ENCODE data around the gene GSDME. TPM values are rescaled to one million over a fixed set of nuclear protein-coding genes. Genes with fewer than 3 reads are reported as not detected.
"Not testable (repeated sequence)": the region's sequence is repeated elsewhere in the genome, so short reads cannot be mapped to it uniquely, and the experiment has no call there.

GSDME gene
- total and polyA plus RNA-seq, 7 experiments from 2014 or later, result 0.41 to 5.0 (median 0.80) TPM; not detected in 1

- H3K27me3 ChIP-seq (ENCODE audit: control insufficient read depth in 2 of 2, insufficient read depth in 2 of 2, low read length in 2 of 2), result no peaks in the 10 kb centered on the region
- H3K27me3 Mint-ChIP-seq, result no peaks in the 10 kb centered on the region
- H3K4me1 ChIP-seq (ENCODE audit: control insufficient read depth in 2 of 2, insufficient read depth in 2 of 2, low read length in 2 of 2), result no peaks in the 10 kb centered on the region
- POLR2A ChIA-PET, result no interaction called here
- H3K36me3 Mint-ChIP-seq, result peaks cover 14 to 60% (median 47%) of the 10 kb centered on the region in 5 donors
- peaks cover 0 to 12% (median 10%) of the 10 kb centered on the region in 3 experiments for H3K36me3 ChIP-seq (ENCODE audit: control insufficient read depth in 2 of 3, insufficient read depth in 3 of 3, low read length in 3 of 3)
- ATAC-seq, result no peak
- H3K27ac ChIP-seq (ENCODE audit: low read depth, low read length), result no peak overlapping the region
- CTCF ChIA-PET, result interaction anchor here (1.0 kb wide), 1 partner anchor 14 kb away, joined by 3 read pairs; no protein-coding TSS in a partner anchor
- H3K9me3 Mint-ChIP-seq, result peaks cover 0 to 7% (median 0%) of the 10 kb centered on the region in 11 donors
- peaks cover 10 to 28% (median 18%) of the 10 kb centered on the region in 7 donors for H3K4me1 Mint-ChIP-seq
- no peak overlapping the region for H3K4me3 ChIP-seq (ENCODE audit: low read length)
- no peaks in the 10 kb centered on the region for H3K9me3 ChIP-seq (ENCODE audit: control insufficient read depth in 2 of 3, low read length in 3 of 3)
- no peak for DNase-seq
- H3K4me3 Mint-ChIP-seq, result no peak overlapping the region
- H3K27ac Mint-ChIP-seq, result no peak overlapping the region
- intact Hi-C loops (cut with micrococcal nuclease), result no loop called here
These were observed 41.0 kb upstream of the GSDME start for GRCh38 chr7:24798261-24798660.

GRCh38 chr7:24797270-24797669 is 40.0 kb upstream of the GSDME start:
- CTCF ChIA-PET, result no interaction called here

GRCh38 chr7:24795407-24795767 is 38.1 kb upstream of the GSDME start:
- intact Hi-C loops (cut with micrococcal nuclease), result no loop called here
- ChIA-PET CTCF (no interaction called here), POLR2A (no interaction called here)
- Histone ChIP-seq H3K4me1 (ENCODE audit: control insufficient read depth in 2 of 2, insufficient read depth in 2 of 2, low read length in 2 of 2) (no peaks in the 10 kb centered on the region), H3K27ac (ENCODE audit: low read depth, low read length) (no peak overlapping the region), H3K27me3 (ENCODE audit: control insufficient read depth in 2 of 2, insufficient read depth in 2 of 2, low read length in 2 of 2) (no peaks in the 10 kb centered on the region), H3K9me3 (ENCODE audit: control insufficient read depth in 2 of 3, low read length in 3 of 3) (no peaks in the 10 kb centered on the region), H3K4me3 (ENCODE audit: low read length) (no peak overlapping the region), H3K36me3 (ENCODE audit: control insufficient read depth in 2 of 3, insufficient read depth in 3 of 3, low read length in 3 of 3) (no peaks in the 10 kb centered on the region)
- no peak for ATAC-seq
- no peak overlapping the region for H3K4me3 Mint-ChIP-seq
- peaks cover 10 to 19% (median 13%) of the 10 kb centered on the region in 7 donors for H3K4me1 Mint-ChIP-seq
- no peaks in the 10 kb centered on the region for H3K9me3 Mint-ChIP-seq
- H3K27me3 Mint-ChIP-seq, result no peaks in the 10 kb centered on the region
- H3K27ac Mint-ChIP-seq, result no peak overlapping the region
- peaks cover 4 to 48% (median 22%) of the 10 kb centered on the region in 5 donors for H3K36me3 Mint-ChIP-seq
- DNase-seq, result no peak

More at GRCh38 chr7:24797270-24797669, 40.0 kb upstream of the GSDME start:
- H3K27ac ChIP-seq (ENCODE audit: low read depth, low read length), result no peak overlapping the region
- ATAC-seq, result no peak
- no peak overlapping the region for H3K4me3 ChIP-seq (ENCODE audit: low read length)
- POLR2A ChIA-PET, result no interaction called here
- Mint-ChIP-seq H3K27me3 (no peaks in the 10 kb centered on the region), H3K4me3 (no peak overlapping the region), H3K27ac (no peak overlapping the region), H3K4me1 (peaks cover 10 to 28% (median 18%) of the 10 kb centered on the region in 7 donors), H3K9me3 (peaks cover 0 to 7% (median 0%) of the 10 kb centered on the region in 11 donors), H3K36me3 (peaks cover 11 to 56% (median 38%) of the 10 kb centered on the region in 5 donors)
- DNase-seq, result no peak
- no peaks in the 10 kb centered on the region for H3K27me3 ChIP-seq (ENCODE audit: control insufficient read depth in 2 of 2, insufficient read depth in 2 of 2, low read length in 2 of 2)
- intact Hi-C loops (cut with micrococcal nuclease), result no loop called here
- no peaks in the 10 kb centered on the region for H3K4me1 ChIP-seq (ENCODE audit: control insufficient read depth in 2 of 2, insufficient read depth in 2 of 2, low read length in 2 of 2)
- peaks cover 0 to 2% (median 2%) of the 10 kb centered on the region in 3 experiments for H3K36me3 ChIP-seq (ENCODE audit: control insufficient read depth in 2 of 3, insufficient read depth in 3 of 3, low read length in 3 of 3)
- no peaks in the 10 kb centered on the region for H3K9me3 ChIP-seq (ENCODE audit: control insufficient read depth in 2 of 3, low read length in 3 of 3)

GRCh38 chr7:24794751-24795406 is 37.6 kb upstream of the GSDME start:
- H3K9me3 Mint-ChIP-seq; POLR2A ChIA-PET; H3K9me3 ChIP-seq (ENCODE audit: control insufficient read depth in 2 of 3, low read length in 3 of 3); H3K36me3 ChIP-seq (ENCODE audit: control insufficient read depth in 2 of 3, insufficient read depth in 3 of 3, low read length in 3 of 3); ATAC-seq; H3K27me3 Mint-ChIP-seq; H3K4me1 ChIP-seq (ENCODE audit: control insufficient read depth in 2 of 2, insufficient read depth in 2 of 2, low read length in 2 of 2); DNase-seq; H3K4me3 Mint-ChIP-seq; H3K27ac ChIP-seq (ENCODE audit: low read depth, low read length); H3K4me3 ChIP-seq (ENCODE audit: low read length); CTCF ChIA-PET; H3K27me3 ChIP-seq (ENCODE audit: control insufficient read depth in 2 of 2, insufficient read depth in 2 of 2, low read length in 2 of 2); intact Hi-C loops (cut with micrococcal nuclease): not testable (repeated sequence)
- H3K36me3 Mint-ChIP-seq, result peaks cover 4 to 45% (median 22%) of the 10 kb centered on the region in 5 donors
- peaks cover 9 to 18% (median 13%) of the 10 kb centered on the region in 7 donors for H3K4me1 Mint-ChIP-seq
- peak overlapping the region in 2 of 9 donors; percentile 20 to 53 for H3K27ac Mint-ChIP-seq

GRCh38 chr7:24793982-24794648 is 36.9 kb upstream of the GSDME start:
- no peak for ATAC-seq
- peak overlapping the region in 1 of 10 donors; percentile 12 for H3K4me3 Mint-ChIP-seq
- H3K27ac Mint-ChIP-seq, result peak overlapping the region in 5 of 9 donors; percentile 2 to 53 (median 20)
- intact Hi-C loops (cut with micrococcal nuclease), result no loop called here
- Histone ChIP-seq H3K4me1 (ENCODE audit: control insufficient read depth in 2 of 2, insufficient read depth in 2 of 2, low read length in 2 of 2) (no peaks in the 10 kb centered on the region), H3K27ac (ENCODE audit: low read depth, low read length) (no peak overlapping the region), H3K36me3 (ENCODE audit: control insufficient read depth in 2 of 3, insufficient read depth in 3 of 3, low read length in 3 of 3) (no peaks in the 10 kb centered on the region), H3K4me3 (ENCODE audit: low read length) (no peak overlapping the region), H3K27me3 (ENCODE audit: control insufficient read depth in 2 of 2, insufficient read depth in 2 of 2, low read length in 2 of 2) (no peaks in the 10 kb centered on the region), H3K9me3 (ENCODE audit: control insufficient read depth in 2 of 3, low read length in 3 of 3) (no peaks in the 10 kb centered on the region)
- CTCF ChIA-PET, result no interaction called here
- peaks cover 4 to 48% (median 22%) of the 10 kb centered on the region in 5 donors for H3K36me3 Mint-ChIP-seq
- no peak for DNase-seq
- peaks cover 9 to 18% (median 13%) of the 10 kb centered on the region in 7 donors for H3K4me1 Mint-ChIP-seq
- POLR2A ChIA-PET, result no interaction called here
- H3K9me3 Mint-ChIP-seq, result peaks cover 0 to 3% (median 0%) of the 10 kb centered on the region in 11 donors
- H3K27me3 Mint-ChIP-seq, result peaks cover 0 to 5% (median 0%) of the 10 kb centered on the region in 5 donors

GRCh38 chr7:24788961-24789576 is 31.8 kb upstream of the GSDME start:
- intact Hi-C loops (cut with micrococcal nuclease), result no loop called here
- H3K4me1 Mint-ChIP-seq, result peaks cover 2 to 7% (median 3%) of the 10 kb centered on the region in 7 donors
- H3K4me3 ChIP-seq (ENCODE audit: low read length), result no peak overlapping the region
- H3K36me3 Mint-ChIP-seq, result peaks cover 0 to 32% (median 4%) of the 10 kb centered on the region in 5 donors
- peaks cover 0 to 4% (median 0%) of the 10 kb centered on the region in 11 donors for H3K9me3 Mint-ChIP-seq
- no peaks in the 10 kb centered on the region for H3K9me3 ChIP-seq (ENCODE audit: control insufficient read depth in 2 of 3, low read length in 3 of 3)
- POLR2A ChIA-PET, result no interaction called here
- no peaks in the 10 kb centered on the region for H3K36me3 ChIP-seq (ENCODE audit: control insufficient read depth in 2 of 3, insufficient read depth in 3 of 3, low read length in 3 of 3)
- H3K4me3 Mint-ChIP-seq, result no peak overlapping the region
- H3K27me3 ChIP-seq (ENCODE audit: control insufficient read depth in 2 of 2, insufficient read depth in 2 of 2, low read length in 2 of 2), result no peaks in the 10 kb centered on the region
- no peaks in the 10 kb centered on the region for H3K4me1 ChIP-seq (ENCODE audit: control insufficient read depth in 2 of 2, insufficient read depth in 2 of 2, low read length in 2 of 2)
- peaks cover 0 to 6% (median 0%) of the 10 kb centered on the region in 5 donors for H3K27me3 Mint-ChIP-seq
- CTCF ChIA-PET, result no interaction called here
- ATAC-seq (no peak), DNase-seq (no peak)
- no peak overlapping the region for H3K27ac ChIP-seq (ENCODE audit: low read depth, low read length)
- H3K27ac Mint-ChIP-seq, result no peak overlapping the region

All from naive thymus-derived CD4-positive, alpha-beta T cell (primary cell).